Endothelial cell of umbilical vein (primary cell): ENCODE data around the gene LYZL4. TPM values are rescaled to one million over a fixed set of nuclear protein-coding genes. Genes with fewer than 3 reads are reported as not detected.

Source experiments
- BruUV-seq: library from RNA; stranded (reverse); fragments of 400-500 nt; replicated peaks from 2 replicates; lab custom pipeline; 2021; lab: Mats Ljungman, UMichigan
- CTCF ChIA-PET: fragments of 300-600, 350-600 bp; sonication (Branson Sonifier 250); formaldehyde crosslinking; loops from one replicate; lab custom pipeline; 2021; ENCODE audit warnings: antibody characterized with exemption, inconsistent platforms; lab: Charles Lee
- POLR2A ChIA-PET: fragments of 300-600, 350-600 bp; sonication (Branson Sonifier 250); formaldehyde crosslinking; loops from one replicate; lab custom pipeline; 2021; ENCODE audit warnings: antibody characterized with exemption, inconsistent platforms; lab: Charles Lee
- DNase-seq: peaks from one replicate; pipeline ENCODE4 v3.0.0-alpha.2; 2011; ENCODE audit warnings: low read depth, low spot score
- FAIRE-seq: peaks from 2 replicates; lab custom pipeline; 2011; peaks lifted over from hg19 to GRCh38; lab: Jason Lieb, UNC
- H2AFZ ChIP-seq: 2 replicates; pipeline ENCODE4 v1.6.0; 2012; ENCODE audit warnings: low read depth, low read length, control low read depth, inconsistent platforms
- H3K27ac ChIP-seq: 2 replicates; pipeline ENCODE4 v1.5.1; 2011; ENCODE audit warnings: low read depth, mild to moderate bottlenecking, control low read depth, low read length, moderate library complexity; ENCODE audit not compliant: insufficient read depth
- H3K27me3 ChIP-seq, 2 experiments: 2 replicates each; pipeline versions ENCODE4 v1.6.0 to v1.6.1; 2011; ENCODE audit warnings: low read length in 2 of 2, mixed read lengths in 1 of 2; ENCODE audit not compliant: control insufficient read depth in 2 of 2, insufficient read depth in 2 of 2
- H3K36me3 ChIP-seq, 2 experiments: 2 replicates in 1 of 2; 3 replicates in 1 of 2; pipeline ENCODE4 v1.5.1; 2011; ENCODE audit warnings: low read length in 2 of 2, mild to moderate bottlenecking in 1 of 2, moderate library complexity in 1 of 2; ENCODE audit not compliant: control insufficient read depth in 2 of 2, insufficient read depth in 2 of 2; ENCODE audit errors: extremely low read depth in 1 of 2
- H3K4me1 ChIP-seq: 3 replicates; pipeline ENCODE4 v1.5.1; 2011; ENCODE audit warnings: mild to moderate bottlenecking, low read length; ENCODE audit not compliant: control insufficient read depth, insufficient read depth; ENCODE audit errors: extremely low read depth
- H3K4me2 ChIP-seq: 2 replicates; pipeline ENCODE4 v1.6.1; 2011; ENCODE audit warnings: low read length, control low read depth, mixed read lengths; ENCODE audit not compliant: insufficient read depth
- H3K4me3 ChIP-seq, 3 experiments: fragments of 200-600 bp in 1 of 3; sonication (generic), shearing (Covaris generic) in 1 of 3; replicated peaks in 1 of 3; 2 replicates each; pipeline ENCODE4 v1.5.1; 2011 to 2016; ENCODE audit warnings: control low read depth in 3 of 3, low read length in 3 of 3, mild to moderate bottlenecking in 2 of 3, inconsistent platforms in 1 of 3, low read depth in 1 of 3, moderate library complexity in 1 of 3; ENCODE audit not compliant: insufficient read depth in 1 of 3
- H3K79me2 ChIP-seq: 2 replicates; pipeline ENCODE4 v1.6.0; 2012; ENCODE audit warnings: low read length, inconsistent platforms; ENCODE audit not compliant: control insufficient read depth, insufficient read depth
- H3K9ac ChIP-seq: replicated peaks from 2 replicates; pipeline ENCODE3; 2011; ENCODE audit warnings: low read length, control low read depth; ENCODE audit not compliant: insufficient read depth; ENCODE audit errors: extremely low read depth
- H3K9me1 ChIP-seq: replicated peaks from 3 replicates; pipeline ENCODE4 v1.6.0; 2011; ENCODE audit warnings: mild to moderate bottlenecking, low read length; ENCODE audit not compliant: control insufficient read depth, insufficient read depth; ENCODE audit errors: extremely low read depth
- H3K9me3 ChIP-seq: replicated peaks from 2 replicates; pipeline ENCODE4 v1.5.1; 2012; ENCODE audit warnings: low read length, inconsistent platforms; ENCODE audit not compliant: control insufficient read depth, insufficient read depth
- H4K20me1 ChIP-seq: replicated peaks from 2 replicates; pipeline ENCODE3; 2011; ENCODE audit warnings: mild to moderate bottlenecking, low read length; ENCODE audit not compliant: control insufficient read depth, insufficient read depth; ENCODE audit errors: extremely low read depth
- EZH2 ChIP-seq: IDR thresholded peaks from 2 replicates; pipeline ENCODE4 v1.6.1; 2012; ENCODE audit warnings: borderline replicate concordance, low read depth, mild to moderate bottlenecking, moderate library complexity, low read length, inconsistent platforms; ENCODE audit not compliant: severe bottlenecking
- FOS ChIP-seq: IDR thresholded peaks from 2 replicates; pipeline ENCODE4 v1.6.1; 2011; ENCODE audit warnings: mild to moderate bottlenecking, low read length, moderate library complexity, borderline replicate concordance; ENCODE audit not compliant: insufficient read depth
- GATA2 ChIP-seq: IDR thresholded peaks from 2 replicates; pipeline ENCODE4 v1.7.0; 2011; ENCODE audit warnings: low read depth, mild to moderate bottlenecking, moderate library complexity, mixed read lengths, low read length; ENCODE audit not compliant: insufficient read length, insufficient read depth
- JUN ChIP-seq: IDR thresholded peaks from 2 replicates; pipeline ENCODE4 v1.6.1; 2011; ENCODE audit warnings: borderline replicate concordance, low read depth; ENCODE audit not compliant: insufficient read length, insufficient read depth
- MYC ChIP-seq: IDR thresholded peaks from one replicate; pipeline ENCODE4 v1.6.1; 2011; ENCODE audit warnings: mild to moderate bottlenecking, low read depth, low read length
- POLR2A ChIP-seq: IDR thresholded peaks from 2 replicates; pipeline ENCODE4 v1.6.1; 2012; ENCODE audit warnings: low read depth, mild to moderate bottlenecking, control low read depth, low read length
- POLR2AphosphoS5 ChIP-seq: IDR thresholded peaks from 2 replicates; pipeline ENCODE4 v1.6.1; 2012; ENCODE audit warnings: low read depth, mild to moderate bottlenecking, control low read depth, low read length, moderate library complexity; ENCODE audit not compliant: insufficient read depth
- dilution Hi-C: fragments of 300-500 bp; cut with MboI; formaldehyde crosslinking; loops from one replicate; pipeline ENCODE4 v1.15.0; 2019; ENCODE audit warnings: low sequenced_read_pairs; ENCODE audit not compliant: extremely low pct_ligation_motif_present
- intact Hi-C: fragments of 100-400 bp; cut with micrococcal nuclease; formaldehyde crosslinking; loops from one replicate; pipeline ENCODE4 v1.10.0; 2022
- polyA plus RNA-seq, 4 experiments: library from polyadenylated mRNA; depleted of rRNA in 3 of 4; stranded (reverse) in 3 of 4; unstranded in 1 of 4; fragments of >200 nt; gene quantifications; 2 replicates each; pipeline versions ENCODE4 v1.2.1 to v1.2.3, GENCODE V29; 2011 to 2012; ENCODE audit warnings: missing spikeins in 1 of 4
- total RNA-seq: library from RNA; stranded (reverse); gene quantifications from 2 replicates; pipeline ENCODE4 v1.2.3, GENCODE V29; 2021
- TF ChIP-seq, protein P1 (sequence below): IDR thresholded peaks from 2 replicates; pipeline ENCODE4 v1.6.1; 2011; ENCODE audit not compliant: insufficient read depth, insufficient read length
- TF ChIP-seq, protein P2 (sequence below), 2 donors: IDR thresholded peaks; 1 replicate in 1 of 2; 2 replicates in 1 of 2; pipeline ENCODE4 v1.5.1; 2011; ENCODE audit warnings: low read length in 2 of 2, mild to moderate bottlenecking in 2 of 2, moderate library complexity in 2 of 2, control low read depth in 1 of 2, inconsistent platforms in 1 of 2, low read depth in 1 of 2; ENCODE audit not compliant: insufficient read depth in 1 of 2; ENCODE audit errors: extremely low read depth in 1 of 2

Gene LYZL4
- total and polyA plus RNA-seq, 2 donors (not counting 3 experiments of a cell fraction or from before 2014, with no cell fraction given): 0.41 TPM; not detected in 1

DNA sequence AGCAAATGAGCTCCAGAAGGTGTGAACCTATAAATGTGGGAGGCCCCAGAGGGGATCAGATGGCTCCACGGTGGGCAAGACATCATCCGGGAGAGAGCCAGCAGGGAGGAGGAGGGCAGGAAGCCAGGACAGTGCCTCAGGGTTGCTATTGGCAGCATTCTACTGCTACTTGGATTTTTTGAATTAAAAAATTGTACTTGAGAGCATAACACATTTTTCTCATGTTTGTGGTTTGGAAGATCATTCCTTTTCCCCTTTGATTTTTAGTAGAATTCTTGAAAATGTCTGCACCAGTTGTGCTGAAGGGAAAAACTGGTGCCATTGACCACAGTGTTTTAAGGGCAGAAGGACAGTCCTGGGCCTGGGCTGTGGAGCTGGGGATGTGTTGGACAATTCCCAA lies 59.2 kb downstream of the LYZL4 start:
- Histone ChIP-seq H4K20me1 (no peaks in the 10 kb centered on the region), H3K27me3 (peaks cover 0 to 2% of the 10 kb centered on the region in 2 experiments), H3K4me1 (no peaks in the 10 kb centered on the region), H3K9me3 (no peaks in the 10 kb centered on the region), H3K36me3 (no peaks in the 10 kb centered on the region), H2AFZ (no peak overlapping the region), H3K27ac (no peak overlapping the region), H3K4me3 (no peak overlapping the region), H3K9me1 (no peaks in the 10 kb centered on the region), H3K4me2 (no peak overlapping the region), H3K79me2 (no peaks in the 10 kb centered on the region), H3K9ac (no peak overlapping the region)
- dilution Hi-C loops (no loop called here), intact Hi-C loops (no loop called here)
- no peak for TF ChIP-seq GATA2
- no peak for TF ChIP-seq JUN
- TF ChIP-seq EZH2: no peak
- TF ChIP-seq POLR2A: no peak
- TF ChIP-seq MYC: no peak
- TF ChIP-seq FOS: no peak
- TF ChIP-seq, protein P1, sequence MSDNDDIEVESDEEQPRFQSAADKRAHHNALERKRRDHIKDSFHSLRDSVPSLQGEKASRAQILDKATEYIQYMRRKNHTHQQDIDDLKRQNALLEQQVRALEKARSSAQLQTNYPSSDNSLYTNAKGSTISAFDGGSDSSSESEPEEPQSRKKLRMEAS: no peak
- TF ChIP-seq POLR2AphosphoS5: no peak
- TF ChIP-seq, protein P2, sequence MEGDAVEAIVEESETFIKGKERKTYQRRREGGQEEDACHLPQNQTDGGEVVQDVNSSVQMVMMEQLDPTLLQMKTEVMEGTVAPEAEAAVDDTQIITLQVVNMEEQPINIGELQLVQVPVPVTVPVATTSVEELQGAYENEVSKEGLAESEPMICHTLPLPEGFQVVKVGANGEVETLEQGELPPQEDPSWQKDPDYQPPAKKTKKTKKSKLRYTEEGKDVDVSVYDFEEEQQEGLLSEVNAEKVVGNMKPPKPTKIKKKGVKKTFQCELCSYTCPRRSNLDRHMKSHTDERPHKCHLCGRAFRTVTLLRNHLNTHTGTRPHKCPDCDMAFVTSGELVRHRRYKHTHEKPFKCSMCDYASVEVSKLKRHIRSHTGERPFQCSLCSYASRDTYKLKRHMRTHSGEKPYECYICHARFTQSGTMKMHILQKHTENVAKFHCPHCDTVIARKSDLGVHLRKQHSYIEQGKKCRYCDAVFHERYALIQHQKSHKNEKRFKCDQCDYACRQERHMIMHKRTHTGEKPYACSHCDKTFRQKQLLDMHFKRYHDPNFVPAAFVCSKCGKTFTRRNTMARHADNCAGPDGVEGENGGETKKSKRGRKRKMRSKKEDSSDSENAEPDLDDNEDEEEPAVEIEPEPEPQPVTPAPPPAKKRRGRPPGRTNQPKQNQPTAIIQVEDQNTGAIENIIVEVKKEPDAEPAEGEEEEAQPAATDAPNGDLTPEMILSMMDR (IDR thresholded peaks at IDR 0.05; ENCODE audit: extremely low read depth in 1 of 2, insufficient read depth in 1 of 2, low read depth in 1 of 2, low read length in 2 of 2): no peak
- ChIA-PET POLR2A (no interaction called here), CTCF (no interaction called here)
- DNase-seq (no peak), FAIRE-seq (no peak)
- no TSS peak for BruUV-seq
